Epithelial cell of proximal tubule (primary cell): ENCODE data around the gene DENND4A. TPM values are rescaled to one million over a fixed set of nuclear protein-coding genes. Genes with fewer than 3 reads are reported as not detected.

Source experiments
- DNase-seq: peaks from one replicate; pipeline ENCODE4 v3.0.0-alpha.2; 2011; ENCODE audit warnings: low read depth
- H3K4me3 ChIP-seq: 2 replicates; pipeline ENCODE4 v1.5.1; 2011; ENCODE audit warnings: low read depth, mild to moderate bottlenecking, low read length
- CTCF ChIP-seq: conservative IDR thresholded peaks from 2 replicates; pipeline ENCODE4 v1.5.1; 2012; ENCODE audit warnings: low read depth, mild to moderate bottlenecking, low read length
- total RNA-seq: library from RNA; depleted of rRNA; stranded (reverse); fragments of >200 nt; gene quantifications from 2 replicates; pipeline ENCODE4 v1.2.3, GENCODE V29; 2015

DENND4A gene
- total RNA-seq, 1 donor from 2014 or later: 5.2 TPM

DNA sequence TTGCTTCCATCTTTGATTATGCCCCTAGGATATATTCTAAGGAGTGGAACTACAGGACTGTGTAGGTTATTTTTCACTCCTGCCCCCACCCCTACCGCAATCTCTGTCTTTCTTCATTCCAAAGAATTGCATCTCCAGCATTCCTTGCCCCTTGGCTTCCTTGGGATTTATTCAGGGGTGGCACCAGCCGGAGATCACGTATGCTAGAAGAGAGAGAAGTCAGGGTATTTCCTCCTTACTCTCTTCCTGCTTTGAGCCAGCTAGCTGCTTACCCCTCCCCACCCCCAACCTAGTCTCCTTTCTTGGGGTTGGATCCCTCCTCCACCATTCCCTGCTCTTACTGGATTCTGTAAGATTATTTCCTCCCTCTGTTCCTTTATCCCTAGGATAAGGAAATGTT, 35.0 kb upstream of the DENND4A start:
- DNase-seq: no peak

GRCh38 chr15:65824941-65825544, 33.0 kb upstream of the DENND4A start:
- no peak for TF ChIP-seq CTCF
- no peak for DNase-seq
- no peak overlapping the region for H3K4me3 ChIP-seq

More for the DNA sequence above, 35.0 kb upstream of the DENND4A start:
- H3K4me3 ChIP-seq: no peak overlapping the region
- no peak for TF ChIP-seq CTCF

DNA sequence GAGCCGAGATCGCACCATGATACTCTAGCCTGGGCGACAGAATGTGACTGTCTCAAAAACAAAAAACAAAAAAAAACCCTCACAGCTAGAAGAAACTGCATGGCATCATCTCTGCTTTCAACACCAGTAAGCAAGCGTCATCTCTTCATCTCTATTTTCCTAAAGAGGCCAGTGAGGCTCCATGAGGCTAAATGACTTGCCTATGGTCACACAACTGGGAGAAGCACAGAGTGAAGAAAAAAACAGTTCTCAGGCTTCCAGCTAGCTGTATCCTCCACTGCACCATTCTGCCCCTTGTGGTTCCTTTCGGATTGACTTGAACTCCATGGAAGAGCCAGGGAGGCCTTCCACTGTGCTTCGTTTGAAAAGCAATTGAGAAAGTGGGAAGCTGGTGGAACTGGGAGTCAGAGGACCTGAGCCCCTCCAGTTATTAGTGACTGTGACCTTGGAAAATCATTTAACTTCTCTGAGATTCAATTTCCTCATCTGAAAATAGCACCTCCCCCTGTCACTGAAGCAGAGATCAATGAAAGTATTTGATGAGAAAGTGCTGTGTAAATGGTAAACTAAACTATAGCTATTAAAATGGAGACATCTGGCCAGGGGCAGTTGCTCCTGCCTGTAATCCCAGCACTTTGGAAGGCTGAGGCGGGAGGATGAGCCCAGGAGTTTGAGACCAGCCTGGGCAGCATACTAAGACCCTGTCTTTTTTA, 32.1 kb upstream of the DENND4A start:
- no peak for DNase-seq
- peak; percentile 80 for TF ChIP-seq CTCF
- H3K4me3 ChIP-seq: no peak overlapping the region

GRCh38 chr15:65822316-65822715, 30.2 kb upstream of the DENND4A start:
- no peak for TF ChIP-seq CTCF
- no peak overlapping the region for H3K4me3 ChIP-seq
- DNase-seq: no peak

DNA sequence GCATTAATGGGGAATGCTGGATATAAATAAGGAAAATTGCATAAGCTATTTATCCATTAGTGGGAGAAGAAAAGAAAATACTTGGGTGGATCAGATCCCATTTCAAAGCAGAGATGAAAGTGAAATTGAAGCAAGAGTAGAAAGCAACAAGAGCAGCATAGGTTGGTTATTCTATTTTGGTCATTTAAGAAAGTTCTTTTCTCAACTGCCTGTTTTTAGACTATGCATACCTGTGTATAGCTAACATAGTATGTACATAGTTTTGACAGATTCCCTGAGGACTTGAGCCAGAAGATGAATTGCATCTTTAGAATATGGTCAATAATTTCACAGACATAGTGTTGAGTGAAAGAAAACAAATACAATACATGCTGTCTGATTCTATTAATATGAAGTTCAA, 29.0 kb upstream of the DENND4A start:
- DNase-seq: no peak
- TF ChIP-seq CTCF: no peak
- H3K4me3 ChIP-seq: no peak overlapping the region

- no peak overlapping the region for H3K4me3 ChIP-seq
- no peak for DNase-seq
- no peak for TF ChIP-seq CTCF
Observed at GRCh38 chr15:65819563-65819960, 27.5 kb upstream of the DENND4A start.
